Ovary (tissue), 9 donors: ENCODE results near the gene EVL. TPM values are rescaled to one million over a fixed set of nuclear protein-coding genes. Genes with fewer than 3 reads are reported as not detected.

ENCODE experiments used
- DNase-seq, 5 donors: peaks; one replicate each; pipeline ENCODE4 v3.0.0-alpha.2; 2019 to 2020
- H3K27ac ChIP-seq, 2 donors: fragments of 200-600 bp; one replicate each; pipeline versions ENCODE4 v1.5.1 to v1.8.0; 2019 to 2022
- H3K27me3 ChIP-seq: fragments of 200-600 bp; one replicate; pipeline ENCODE4 v1.8.0; 2022
- H3K36me3 ChIP-seq: fragments of 200-600 bp; sonication (generic); one replicate; pipeline ENCODE4 v1.5.1; 2019
- H3K4me1 ChIP-seq: one replicate; pipeline ENCODE4 v1.8.1; 2013; ENCODE audit warnings: mild to moderate bottlenecking, moderate library complexity; ENCODE audit not compliant: insufficient read depth
- H3K4me3 ChIP-seq: fragments of 200-600 bp; sonication (generic); one replicate; pipeline ENCODE4 v1.5.1; 2017
- H3K9me3 ChIP-seq, 2 donors: fragments of 200-600 bp in 1 of 2; sonication (generic) in 1 of 2; one replicate each; pipeline versions ENCODE4 v1.5.1 to v1.8.1; 2013 to 2019; ENCODE audit warnings: mild to moderate bottlenecking in 1 of 2, moderate library complexity in 1 of 2
- EP300 ChIP-seq: sonication (generic); formaldehyde crosslinking; IDR thresholded peaks from one replicate; pipeline ENCODE4 v1.6.1; 2017; ENCODE audit warnings: antibody characterized with exemption
- POLR2A ChIP-seq: fragments of 450-650 bp; IDR thresholded peaks from one replicate; pipeline ENCODE4 v1.6.1; 2017; ENCODE audit warnings: antibody characterized with exemption, mild to moderate bottlenecking, moderate library complexity
- whole genome bisulfite sequencing, 3 donors: extraction: QIAGEN DNeasy Blood & Tissue Kit in 1 of 3; methylation state at CpG; one replicate each; pipeline versions ENCODE4 v1.1.5 to v1.1.7; 2013 to 2017; 5-methylcytosine and 5-hydroxymethylcytosine counted together
- intact Hi-C, 4 donors: fragments of 100-400 bp; cut with DNase I; formaldehyde crosslinking; loops; one replicate each; pipeline versions ENCODE4 v1.11.0 to v1.15.1; 2022 to 2023
- polyA plus RNA-seq, 2 donors: library from polyadenylated mRNA; stranded (reverse); fragments of 200-250 nt in 1 of 2; fragments of 350-450 nt in 1 of 2; fragmentation: Illumina TruSeq in 1 of 2; extraction: RNeasy Lipid Tissue Mini Kit (QIAGEN cat#74804) in 1 of 2; gene quantifications; one replicate each; pipeline ENCODE4 v1.2.3, GENCODE V29; 2013 to 2014
- total RNA-seq, 7 donors: library from RNA; depleted of rRNA in 2 of 7; stranded (reverse); fragments of >200 nt in 2 of 7; fragmentation: NEBNext Ultra II Directional in 3 of 7; extraction: Animal tissue kit (Norgen Biotek cat#: 25700) in 3 of 7; gene quantifications; one replicate each; pipeline versions ENCODE4 v1.1.0 to v1.2.4, GENCODE V29; 2016 to 2023
- TF ChIP-seq, protein P1 (sequence below), 3 donors: fragments of 450-650 bp in 2 of 3; fragments of 200-600 bp in 1 of 3; IDR thresholded peaks; one replicate each; pipeline versions ENCODE4 v1.5.1 to v1.8.0; 2016 to 2022; ENCODE audit warnings: antibody characterized with exemption in 3 of 3, mild to moderate bottlenecking in 1 of 3
- donor health status: DM: no; HTN: no; CAD: no; lungs with moderate emphysema.
- donor health status: DM: no; HTN: no; CAD: no.
- donor health status: Bipolar disorder and iron deficiency.
- donor health status: DM: yes; HTN: yes; CAD: no.
- donor health status: DM: no; HTN: no; CAD: no.
- donor health status: DM: yes; HTN: yes; CAD: no.

EVL gene
- total and polyA plus RNA-seq, 9 donors = 41.0 to 105 (median 66.1) TPM

DNA sequence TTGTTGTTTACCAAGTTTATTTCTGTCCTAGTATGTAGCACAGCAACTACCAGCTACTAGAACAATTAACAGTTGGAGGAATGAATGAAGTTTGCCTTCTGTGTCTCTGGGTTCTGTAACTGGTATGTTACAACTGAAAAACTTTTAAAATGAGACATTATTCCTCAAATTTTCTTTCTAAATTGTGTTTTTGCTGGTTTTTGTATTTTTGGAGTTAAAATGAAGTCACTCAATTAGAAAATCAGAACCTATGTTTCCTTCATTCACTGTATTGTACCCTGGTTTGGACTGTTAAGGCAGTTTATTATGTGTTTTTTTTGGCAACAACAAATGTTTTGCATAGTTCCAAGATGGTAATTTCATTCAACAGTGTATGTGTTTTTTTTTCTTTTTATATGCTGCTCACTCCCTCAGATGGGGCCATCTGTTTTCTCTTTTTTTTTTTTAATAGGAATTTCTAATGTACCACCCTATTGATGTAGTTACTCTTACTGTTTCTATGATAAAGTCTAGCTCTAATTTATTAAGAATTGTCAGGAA is 30.2 kb upstream of the EVL start:
- no peak overlapping the region for H3K4me3 ChIP-seq
- H3K9me3 ChIP-seq = no peaks in the 10 kb centered on the region
- no peaks in the 10 kb centered on the region for H3K27me3 ChIP-seq
- no peak for DNase-seq
- intact Hi-C loops = no loop called here
- no peaks in the 10 kb centered on the region for H3K36me3 ChIP-seq
- peaks cover 12% of the 10 kb centered on the region for H3K4me1 ChIP-seq
- TF ChIP-seq, protein P1, sequence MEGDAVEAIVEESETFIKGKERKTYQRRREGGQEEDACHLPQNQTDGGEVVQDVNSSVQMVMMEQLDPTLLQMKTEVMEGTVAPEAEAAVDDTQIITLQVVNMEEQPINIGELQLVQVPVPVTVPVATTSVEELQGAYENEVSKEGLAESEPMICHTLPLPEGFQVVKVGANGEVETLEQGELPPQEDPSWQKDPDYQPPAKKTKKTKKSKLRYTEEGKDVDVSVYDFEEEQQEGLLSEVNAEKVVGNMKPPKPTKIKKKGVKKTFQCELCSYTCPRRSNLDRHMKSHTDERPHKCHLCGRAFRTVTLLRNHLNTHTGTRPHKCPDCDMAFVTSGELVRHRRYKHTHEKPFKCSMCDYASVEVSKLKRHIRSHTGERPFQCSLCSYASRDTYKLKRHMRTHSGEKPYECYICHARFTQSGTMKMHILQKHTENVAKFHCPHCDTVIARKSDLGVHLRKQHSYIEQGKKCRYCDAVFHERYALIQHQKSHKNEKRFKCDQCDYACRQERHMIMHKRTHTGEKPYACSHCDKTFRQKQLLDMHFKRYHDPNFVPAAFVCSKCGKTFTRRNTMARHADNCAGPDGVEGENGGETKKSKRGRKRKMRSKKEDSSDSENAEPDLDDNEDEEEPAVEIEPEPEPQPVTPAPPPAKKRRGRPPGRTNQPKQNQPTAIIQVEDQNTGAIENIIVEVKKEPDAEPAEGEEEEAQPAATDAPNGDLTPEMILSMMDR (IDR thresholded peaks at IDR 0.05) = no peak
- TF ChIP-seq POLR2A = no peak
- TF ChIP-seq EP300 = no peak
- H3K27ac ChIP-seq = no peak overlapping the region

DNA sequence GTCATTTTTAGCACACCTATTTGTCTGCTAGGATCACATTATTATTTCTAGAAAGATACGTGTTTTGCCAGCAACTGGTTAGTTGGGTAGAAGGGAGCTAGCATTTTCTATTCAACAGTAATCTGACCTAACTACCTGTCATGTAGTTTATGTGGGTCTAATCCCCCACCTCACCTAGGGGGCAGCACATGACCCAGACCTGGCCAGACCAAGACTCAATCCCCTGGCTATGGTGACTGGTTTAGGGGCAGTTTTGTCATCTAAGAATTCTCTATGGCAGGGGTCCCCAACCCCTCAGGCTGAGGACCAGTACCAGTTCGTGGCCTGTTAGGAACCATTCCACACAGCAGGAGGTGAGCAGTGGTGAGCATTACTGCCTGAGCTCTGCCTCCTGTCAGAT is 29.5 kb upstream of the EVL start:
- no peak for DNase-seq
- H3K27me3 ChIP-seq = no peaks in the 10 kb centered on the region
- 78 to 99% (median 83%) methylated on average over 2 of the region's 2 CpGs for WGBS, 3 donors
- no peaks in the 10 kb centered on the region for H3K9me3 ChIP-seq
- H3K27ac ChIP-seq = no peak overlapping the region
- intact Hi-C loops = no loop called here
- TF ChIP-seq, protein P1 (IDR thresholded peaks at IDR 0.05) = no peak
- TF ChIP-seq POLR2A (no peak), EP300 (no peak)
- no peak overlapping the region for H3K4me3 ChIP-seq
- H3K36me3 ChIP-seq = no peaks in the 10 kb centered on the region
- H3K4me1 ChIP-seq = peaks cover 8% of the 10 kb centered on the region

DNA sequence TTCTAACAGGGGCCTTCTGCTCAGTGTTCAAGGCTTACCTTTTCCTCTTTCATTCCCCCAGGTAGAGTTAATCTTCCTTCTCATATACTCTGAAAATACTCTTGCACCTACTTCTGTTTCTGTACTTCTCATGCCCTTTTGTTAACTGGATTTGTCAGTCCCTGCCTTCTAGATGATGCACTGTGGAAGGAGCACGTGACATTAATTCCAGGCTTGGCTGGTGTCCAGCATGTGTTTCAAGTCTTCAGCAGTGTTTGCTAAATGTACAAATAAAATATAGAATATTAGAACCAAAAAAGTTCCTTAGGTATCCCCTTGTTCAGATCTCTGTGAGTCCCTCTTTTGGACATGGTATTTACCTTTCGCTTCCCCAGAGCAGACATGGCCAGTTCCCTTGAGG is 27.9 kb upstream of the EVL start:
- H3K9me3 ChIP-seq = no peaks in the 10 kb centered on the region
- TF ChIP-seq, protein P1 (IDR thresholded peaks at IDR 0.05) = no peak
- TF ChIP-seq EP300 (no peak), POLR2A (no peak)
- DNase-seq = no peak
- peaks cover 4% of the 10 kb centered on the region for H3K4me1 ChIP-seq
- no peak overlapping the region for H3K27ac ChIP-seq
- no peaks in the 10 kb centered on the region for H3K36me3 ChIP-seq
- no peaks in the 10 kb centered on the region for H3K27me3 ChIP-seq
- intact Hi-C loops = no loop called here
- 72 to 83% (median 77%) methylated on average over 2 of the region's 2 CpGs for WGBS, 3 donors
- no peak overlapping the region for H3K4me3 ChIP-seq

DNA sequence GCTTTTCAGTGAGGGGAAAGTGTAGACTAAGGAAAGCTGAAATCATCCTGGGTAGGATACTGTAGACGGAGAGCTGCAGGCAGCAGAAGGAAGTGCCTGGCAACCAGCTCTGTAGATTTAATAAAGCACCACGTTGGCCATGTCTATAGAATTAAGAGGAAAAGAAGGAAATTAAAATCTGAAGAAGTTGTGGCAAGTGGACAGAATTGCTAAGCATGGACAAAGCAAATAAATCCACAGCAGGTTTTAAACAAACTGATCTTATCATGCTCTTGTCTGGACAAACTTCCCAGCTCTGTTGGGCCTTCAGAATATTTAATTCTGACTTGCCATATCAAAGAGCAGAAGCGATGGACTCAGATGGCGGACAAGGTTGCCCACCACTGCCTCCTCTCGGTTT is 27.2 kb upstream of the EVL start:
- no peak overlapping the region for H3K27ac ChIP-seq
- peaks cover 3% of the 10 kb centered on the region for H3K4me1 ChIP-seq
- no peaks in the 10 kb centered on the region for H3K27me3 ChIP-seq
- WGBS, 3 donors = 88 to 92% (median 91%) methylated on average over 5 of the region's 5 CpGs
- H3K9me3 ChIP-seq = no peaks in the 10 kb centered on the region
- H3K4me3 ChIP-seq = no peak overlapping the region
- no peak for DNase-seq
- intact Hi-C loops = no loop called here
- TF ChIP-seq POLR2A (no peak), EP300 (no peak)
- no peaks in the 10 kb centered on the region for H3K36me3 ChIP-seq

DNA sequence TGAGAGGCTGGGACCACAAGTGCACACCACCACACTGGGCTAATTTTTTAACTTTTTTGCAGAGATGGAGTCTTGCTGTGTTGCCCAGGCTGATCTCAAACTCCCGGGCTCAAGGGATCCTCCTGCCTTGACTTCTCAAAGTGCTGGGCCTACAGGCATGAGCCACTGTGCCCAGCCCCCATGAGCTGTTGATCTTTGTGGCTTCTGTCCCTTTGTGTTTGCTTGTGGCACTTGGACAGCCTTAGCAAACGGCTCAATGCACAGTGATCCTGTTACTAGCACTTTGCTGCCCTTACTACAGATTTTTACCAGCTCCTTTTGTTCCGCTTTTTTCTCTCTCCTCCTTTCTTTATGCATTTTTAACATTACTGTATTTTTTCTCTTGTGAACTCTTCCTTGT is 25.3 kb upstream of the EVL start:
- intact Hi-C loops = no loop called here
- H3K27ac ChIP-seq = no peak overlapping the region

More for the DNA sequence above, 25.3 kb upstream of the EVL start:
- Histone ChIP-seq H3K4me1 (peaks cover 2% of the 10 kb centered on the region), H3K27me3 (no peaks in the 10 kb centered on the region), H3K9me3 (no peaks in the 10 kb centered on the region), H3K4me3 (no peak overlapping the region), H3K36me3 (no peaks in the 10 kb centered on the region)
- WGBS, 3 donors = 93 to 97% (median 95%) methylated on average over 3 of the region's 3 CpGs
- TF ChIP-seq EP300 = no peak
- TF ChIP-seq POLR2A = no peak
- TF ChIP-seq, protein P1 (IDR thresholded peaks at IDR 0.05) = no peak
- no peak for DNase-seq
